Thoracic aorta (tissue), 2 donors: ENCODE data around the gene PARD3. TPM values are rescaled to one million over a fixed set of nuclear protein-coding genes. Genes with fewer than 3 reads are reported as not detected.

Experiments
- ATAC-seq: fragments of 150-250 bp; one replicate; pipeline ENCODE4 v1.8.0; 2017; ENCODE audit warnings: low read depth; ENCODE audit not compliant: insufficient number of reproducible peaks, low FRiP score
- DNase-seq: peaks from one replicate; pipeline ENCODE4 v3.0.0-alpha.2; 2020; ENCODE audit warnings: low spot score
- H3K27ac ChIP-seq, 2 donors: fragments of 200-600 bp; sonication (generic); 1 replicate in 1 of 2; 2 replicates in 1 of 2; pipeline ENCODE4 v1.5.1; 2016; ENCODE audit warnings: mild to moderate bottlenecking in 2 of 2, moderate library complexity in 2 of 2
- H3K27me3 ChIP-seq: fragments of 200-600 bp; sonication (generic); replicated peaks from 2 replicates; pipeline ENCODE4 v1.6.0; 2016; ENCODE audit warnings: mild to moderate bottlenecking; ENCODE audit not compliant: insufficient read depth
- H3K36me3 ChIP-seq: fragments of 200-600 bp; sonication (generic); one replicate; pipeline ENCODE4 v1.5.1; 2016
- H3K4me1 ChIP-seq, 2 donors: fragments of 200-600 bp; sonication (generic); 1 replicate in 1 of 2; 2 replicates in 1 of 2; pipeline versions ENCODE4 v1.5.1 to v1.6.0; 2016; ENCODE audit warnings: low read depth in 2 of 2, mild to moderate bottlenecking in 1 of 2; ENCODE audit not compliant: control insufficient read depth in 1 of 2
- H3K4me3 ChIP-seq: fragments of 200-600 bp; sonication (generic); 2 replicates; pipeline ENCODE4 v1.5.1; 2016; ENCODE audit warnings: mild to moderate bottlenecking
- H3K9me3 ChIP-seq: fragments of 200-600 bp; sonication (generic); 2 replicates; pipeline ENCODE4 v1.5.1; 2016
- CTCF ChIP-seq: fragments of 200-600 bp; sonication (generic); IDR thresholded peaks from one replicate; pipeline ENCODE4 v1.5.1; 2019; ENCODE audit warnings: antibody characterized with exemption
- total RNA-seq, 2 donors: library from RNA; depleted of rRNA; stranded (reverse); fragments of >200 nt; gene quantifications; one replicate each; pipeline versions ENCODE4 v1.1.0 to v1.2.3, GENCODE V29; 2016

PARD3 gene
- total RNA-seq, 2 donors from 2014 or later = 16.7 to 34.5 TPM

GRCh38 chr10:34715511-34716187, 99.4 kb downstream of the PARD3 start:
- Histone ChIP-seq H3K4me1 (peaks cover 0 to 17% of the 10 kb centered on the region in 2 donors), H3K27ac (no peak overlapping the region), H3K9me3 (no peaks in the 10 kb centered on the region), H3K27me3 (no peaks in the 10 kb centered on the region), H3K36me3 (no peaks in the 10 kb centered on the region), H3K4me3 (no peak overlapping the region)
- DNase-seq (no peak), ATAC-seq (no peak)
- TF ChIP-seq CTCF = no peak

GRCh38 chr10:34713875-34714274, 101.2 kb downstream of the PARD3 start:
- H3K9me3 ChIP-seq = no peaks in the 10 kb centered on the region
- TF ChIP-seq CTCF = no peak
- peaks cover 0 to 22% of the 10 kb centered on the region in 2 donors for H3K4me1 ChIP-seq
- DNase-seq (no peak), ATAC-seq (no peak)
- H3K4me3 ChIP-seq = no peak overlapping the region
- H3K27ac ChIP-seq = no peak overlapping the region
- no peaks in the 10 kb centered on the region for H3K27me3 ChIP-seq
- no peaks in the 10 kb centered on the region for H3K36me3 ChIP-seq

DNA sequence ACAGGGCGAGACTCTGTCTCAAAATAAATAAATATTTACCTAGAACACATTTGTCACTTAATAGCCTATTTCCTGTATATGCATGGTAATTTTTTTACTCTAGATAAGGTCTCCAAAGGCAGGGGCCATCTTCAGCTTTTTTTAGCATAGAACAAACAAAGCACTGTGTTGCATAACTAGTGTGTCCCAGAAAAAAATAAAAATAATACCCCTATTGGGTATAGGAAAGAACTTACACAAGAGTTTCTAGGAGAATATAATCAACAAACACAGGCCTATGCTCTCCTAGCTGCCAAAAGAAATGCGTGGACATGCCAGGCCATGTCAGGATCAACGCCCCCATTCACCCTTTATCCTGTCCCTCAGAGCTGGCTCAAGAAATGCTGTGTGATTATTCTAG, 103.6 kb downstream of the PARD3 start:
- no peaks in the 10 kb centered on the region for H3K9me3 ChIP-seq
- peaks cover 0 to 30% of the 10 kb centered on the region in 2 donors for H3K4me1 ChIP-seq
- ATAC-seq (no peak), DNase-seq (no peak)
- TF ChIP-seq CTCF = no peak
- no peaks in the 10 kb centered on the region for H3K36me3 ChIP-seq
- no peak overlapping the region for H3K4me3 ChIP-seq
- H3K27me3 ChIP-seq = no peaks in the 10 kb centered on the region
- H3K27ac ChIP-seq = no peak overlapping the region

- Histone ChIP-seq H3K27ac (no peak overlapping the region), H3K9me3 (no peaks in the 10 kb centered on the region), H3K4me3 (no peak overlapping the region), H3K4me1 (peaks cover 4 to 41% of the 10 kb centered on the region in 2 donors), H3K36me3 (no peaks in the 10 kb centered on the region), H3K27me3 (no peaks in the 10 kb centered on the region)
- ATAC-seq = no peak
- DNase-seq = no peak
- TF ChIP-seq CTCF = no peak
These were observed 104.7 kb downstream of the PARD3 start for GRCh38 chr10:34710391-34710751.

- H3K4me3 ChIP-seq = no peak overlapping the region
- ATAC-seq (no peak), DNase-seq (no peak)
- no peaks in the 10 kb centered on the region for H3K36me3 ChIP-seq
- peaks cover 4 to 46% of the 10 kb centered on the region in 2 donors for H3K4me1 ChIP-seq
- H3K27ac ChIP-seq = no peak overlapping the region
- H3K9me3 ChIP-seq = no peaks in the 10 kb centered on the region
- H3K27me3 ChIP-seq = no peaks in the 10 kb centered on the region
- TF ChIP-seq CTCF = no peak
These were observed 105.3 kb downstream of the PARD3 start for GRCh38 chr10:34709637-34710390.
